ENCODE data around the gene BMP10. TPM values are rescaled to one million over a fixed set of nuclear protein-coding genes. Genes with fewer than 3 reads are reported as not detected.
A peak's percentile ranks its signal among the peaks of the same experiment; 100 is the strongest.

BMP10 gene
- total RNA-seq, 4 donors from 2014 or later = not detected

- intact Hi-C loops (cut with DNase I) = no loop called here
- DNase-seq (ENCODE audit: extremely low spot score) = no peak
- no peaks in the 10 kb centered on the region for H3K27me3 ChIP-seq
- no peak overlapping the region for H3K4me3 ChIP-seq
- H3K4me1 ChIP-seq = peaks cover 9 to 24% (median 18%) of the 10 kb centered on the region in 4 donors
- 88% methylated on average over 1 of the region's 1 CpG for WGBS
- H3K27ac ChIP-seq (replicated peaks in 1 of 4) = no peak overlapping the region
- no peaks in the 10 kb centered on the region for H3K9me3 ChIP-seq
- no peaks in the 10 kb centered on the region for H3K36me3 ChIP-seq
- no peak for TF ChIP-seq POLR2AphosphoS5 (IDR thresholded peaks at IDR 0.05)
- no peak for TF ChIP-seq CTCF (IDR thresholded peaks at IDR 0.05)
- no peak for TF ChIP-seq POLR2A (IDR thresholded peaks at IDR 0.05; ENCODE audit: low read depth)
- no peak for TF ChIP-seq EP300 (IDR thresholded peaks at IDR 0.05)
Measured at GRCh38 chr2:68911709-68912108, 40.5 kb upstream of the BMP10 start.

GRCh38 chr2:68911246-68911645, 40.0 kb upstream of the BMP10 start:
- intact Hi-C loops (cut with DNase I) = no loop called here
- WGBS = 47% methylated on average over 2 of the region's 4 CpGs

GRCh38 chr2:68909793-68910674, 38.8 kb upstream of the BMP10 start:
- Histone ChIP-seq H3K27ac (replicated peaks in 1 of 4) (no peak overlapping the region), H3K9me3 (no peaks in the 10 kb centered on the region), H3K27me3 (no peaks in the 10 kb centered on the region), H3K4me1 (peaks cover 9 to 17% (median 15%) of the 10 kb centered on the region in 4 donors), H3K4me3 (no peak overlapping the region), H3K36me3 (no peaks in the 10 kb centered on the region)
- intact Hi-C loops (cut with DNase I) = loop anchor here (1.0 kb wide), 1 partner anchor 159 kb away; no protein-coding TSS in a partner anchor
- TF ChIP-seq EP300 (IDR thresholded peaks at IDR 0.05) (no peak), POLR2AphosphoS5 (IDR thresholded peaks at IDR 0.05) (no peak), CTCF (IDR thresholded peaks at IDR 0.05) (peak; percentile 86 to 94 (median 87)), POLR2A (IDR thresholded peaks at IDR 0.05; ENCODE audit: low read depth) (no peak)
- 73% methylated on average over 3 of the region's 3 CpGs for WGBS
- DNase-seq (ENCODE audit: extremely low spot score) = no peak

More at GRCh38 chr2:68911246-68911645, 40.0 kb upstream of the BMP10 start:
- TF ChIP-seq EP300 (IDR thresholded peaks at IDR 0.05) = no peak
- Histone ChIP-seq H3K27me3 (no peaks in the 10 kb centered on the region), H3K4me1 (peaks cover 9 to 22% (median 16%) of the 10 kb centered on the region in 4 donors), H3K36me3 (no peaks in the 10 kb centered on the region), H3K27ac (replicated peaks in 1 of 4) (no peak overlapping the region), H3K4me3 (no peak overlapping the region), H3K9me3 (no peaks in the 10 kb centered on the region)
- no peak for DNase-seq (ENCODE audit: extremely low spot score)

- Histone ChIP-seq H3K36me3 (no peaks in the 10 kb centered on the region), H3K27ac (replicated peaks in 1 of 4) (peak overlapping the region in 3 of 4 donors; percentile 20 to 34 (median 34)), H3K4me3 (no peak overlapping the region), H3K9me3 (peaks cover 0 to 4% (median 0%) of the 10 kb centered on the region in 4 donors), H3K4me1 (peaks cover 9 to 17% (median 15%) of the 10 kb centered on the region in 4 donors), H3K27me3 (no peaks in the 10 kb centered on the region)
- intact Hi-C loops (cut with DNase I) = no loop called here
- 38% methylated on average over 5 of the region's 5 CpGs for WGBS
- no peak for DNase-seq (ENCODE audit: extremely low spot score)
- TF ChIP-seq EP300 (IDR thresholded peaks at IDR 0.05) (no peak), POLR2A (IDR thresholded peaks at IDR 0.05; ENCODE audit: low read depth) (no peak), CTCF (IDR thresholded peaks at IDR 0.05) (no peak), POLR2AphosphoS5 (IDR thresholded peaks at IDR 0.05) (peak; percentile 49 to 81)
Measured at GRCh38 chr2:68908392-68908970, 37.3 kb upstream of the BMP10 start.

GRCh38 chr2:68907920-68908253, 36.7 kb upstream of the BMP10 start:
- Histone ChIP-seq H3K27me3 (no peaks in the 10 kb centered on the region), H3K4me1 (peaks cover 9 to 17% (median 15%) of the 10 kb centered on the region in 4 donors), H3K4me3 (no peak overlapping the region), H3K9me3 (peaks cover 0 to 4% (median 0%) of the 10 kb centered on the region in 4 donors), H3K36me3 (no peaks in the 10 kb centered on the region), H3K27ac (replicated peaks in 1 of 4) (peak overlapping the region in 1 of 4 donors; percentile 34)
- DNase-seq (ENCODE audit: extremely low spot score) = no peak
- 98% methylated on average over 4 of the region's 4 CpGs for WGBS
- intact Hi-C loops (cut with DNase I) = no loop called here
- TF ChIP-seq POLR2AphosphoS5 (IDR thresholded peaks at IDR 0.05) = no peak
- TF ChIP-seq POLR2A (IDR thresholded peaks at IDR 0.05; ENCODE audit: low read depth) = no peak
- TF ChIP-seq CTCF (IDR thresholded peaks at IDR 0.05) = no peak
- TF ChIP-seq EP300 (IDR thresholded peaks at IDR 0.05) = no peak

Data from esophagus muscularis mucosa (tissue), 4 donors.